GM21717 (cell line): Measurements from ENCODE around the gene PARD6B.
"Not testable (repeated sequence)": the region's sequence is repeated elsewhere in the genome, so short reads cannot be mapped to it uniquely, and the experiment has no call there.

Experiments used
- ATAC-seq: cut with Tn5 transposase; IDR thresholded peaks from one replicate; pipeline ENCODE4 v1.9.1; 2021; ENCODE audit warnings: mild to moderate bottlenecking, moderate library complexity; ENCODE audit not compliant: unreplicated experiment

The PARD6B gene

DNA sequence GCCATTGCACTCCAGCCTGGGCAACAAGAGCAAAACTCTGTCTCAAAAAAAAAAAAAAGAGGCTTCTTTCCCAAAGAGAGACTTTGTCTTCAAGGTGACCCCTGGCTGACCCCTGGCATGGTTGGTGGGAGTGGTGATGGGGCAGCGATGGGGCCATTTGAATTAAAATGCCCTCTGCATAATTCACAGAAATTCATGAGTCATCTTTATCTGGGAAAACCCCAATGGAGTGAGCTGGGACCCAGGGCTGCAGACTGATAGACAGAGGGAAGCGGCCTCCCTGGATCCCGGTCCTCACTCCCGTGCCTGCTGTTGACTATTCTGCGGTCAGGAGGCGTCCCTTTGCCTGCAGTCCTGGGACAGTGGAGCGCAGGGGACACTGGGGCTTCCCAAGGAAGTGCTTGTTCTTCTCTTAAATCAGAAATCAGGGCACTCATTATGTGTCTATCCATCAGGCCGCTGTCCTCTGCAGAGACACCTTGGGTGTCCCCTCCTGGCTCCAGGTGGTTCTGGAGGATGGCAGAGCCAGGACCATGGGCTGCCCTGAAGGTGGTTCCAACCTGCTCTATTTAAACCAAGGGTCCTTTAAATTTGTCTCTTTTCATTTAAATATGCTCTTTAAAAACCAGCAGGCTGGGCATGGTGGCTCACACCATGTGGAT, 40.2 kb downstream of the PARD6B start:
- ATAC-seq, result not testable (repeated sequence)

DNA sequence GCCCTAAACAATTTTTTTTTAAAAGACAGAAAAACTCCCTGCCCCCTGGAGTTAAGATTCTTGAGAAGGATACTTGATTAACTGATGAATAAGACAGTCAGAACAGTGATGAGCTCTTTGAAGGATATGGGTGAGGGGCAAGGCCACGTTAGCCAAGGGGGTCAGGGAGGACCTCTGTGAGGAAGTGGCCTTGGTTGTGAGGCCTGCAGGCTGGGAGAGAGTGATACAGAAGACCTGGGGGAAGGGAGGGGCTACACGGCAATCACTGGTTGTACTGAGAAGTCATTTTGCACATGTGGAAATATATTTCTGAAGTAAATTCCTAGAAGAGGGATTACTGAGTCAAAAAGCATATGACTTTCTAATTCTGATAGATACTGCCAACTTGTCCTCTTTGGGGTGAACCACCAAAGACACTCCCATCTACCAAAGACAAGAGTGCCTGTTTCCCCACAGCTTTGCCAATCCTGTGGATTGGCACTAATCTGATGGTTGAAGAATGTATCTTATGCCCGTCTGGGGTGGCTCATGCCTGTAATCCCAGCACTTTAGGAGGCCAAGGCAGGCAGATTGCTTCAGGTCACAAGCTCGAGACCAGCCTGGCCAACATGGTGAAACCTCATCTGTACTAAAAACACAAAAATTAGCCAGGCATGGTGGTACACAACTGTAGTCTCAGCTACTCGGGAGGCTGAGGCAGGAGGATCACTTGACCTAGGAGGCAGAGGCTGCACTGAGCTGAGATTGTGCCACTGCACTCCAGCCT, 41.2 kb downstream of the PARD6B start:
- ATAC-seq, result no peak

DNA sequence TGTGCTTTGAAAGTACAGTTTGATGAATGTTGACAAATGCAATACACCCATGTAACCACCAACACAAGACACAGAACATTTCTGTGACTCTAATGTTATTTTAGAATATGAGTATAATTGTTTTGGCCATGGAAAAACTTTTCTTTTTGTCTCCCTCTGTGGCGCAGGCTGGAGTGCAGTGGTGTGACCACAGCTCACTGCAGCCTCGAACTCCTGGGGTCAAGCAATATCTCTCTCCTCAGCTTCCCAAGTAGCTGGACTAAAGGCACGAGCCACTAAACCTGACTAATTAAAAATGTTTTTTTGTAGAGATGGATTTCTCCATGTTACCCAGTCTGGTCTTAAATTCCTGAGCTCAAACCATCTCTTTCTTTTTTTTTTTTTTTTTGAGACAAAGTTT, 43.1 kb downstream of the PARD6B start:
- no peak for ATAC-seq

DNA sequence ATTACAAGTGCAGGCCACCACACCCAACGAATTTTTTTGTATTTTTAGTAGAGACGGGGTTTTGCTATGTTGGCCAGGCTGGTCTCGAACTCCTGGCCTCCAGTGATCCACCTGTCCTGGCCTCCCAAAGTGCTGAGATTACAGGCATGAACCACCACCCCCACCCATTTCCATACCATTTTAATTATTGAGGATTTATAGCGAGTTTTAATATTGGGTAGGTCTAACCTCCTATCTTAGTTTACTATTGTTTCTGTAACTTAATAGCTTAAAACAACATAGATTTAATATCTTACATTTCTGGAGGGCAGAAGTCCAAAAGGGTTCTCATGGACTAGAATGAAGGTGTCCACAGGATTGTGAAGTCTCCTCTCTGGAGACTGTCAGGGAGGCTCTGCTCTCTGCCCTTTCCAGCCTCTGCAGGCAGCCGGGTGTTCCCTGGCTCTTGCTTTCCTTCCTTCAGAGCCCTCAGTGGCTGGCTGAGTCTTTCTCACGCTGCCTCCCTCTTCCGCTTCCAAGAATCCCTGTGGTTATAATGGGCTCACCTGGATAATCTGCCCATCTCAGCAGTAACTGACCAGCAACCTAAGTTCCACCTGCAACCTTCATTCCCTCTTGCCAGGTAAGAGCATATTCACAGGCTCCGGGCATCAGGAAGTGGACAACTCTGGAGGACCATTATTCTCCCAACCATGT, 44.9 kb downstream of the PARD6B start:
- no peak for ATAC-seq

DNA sequence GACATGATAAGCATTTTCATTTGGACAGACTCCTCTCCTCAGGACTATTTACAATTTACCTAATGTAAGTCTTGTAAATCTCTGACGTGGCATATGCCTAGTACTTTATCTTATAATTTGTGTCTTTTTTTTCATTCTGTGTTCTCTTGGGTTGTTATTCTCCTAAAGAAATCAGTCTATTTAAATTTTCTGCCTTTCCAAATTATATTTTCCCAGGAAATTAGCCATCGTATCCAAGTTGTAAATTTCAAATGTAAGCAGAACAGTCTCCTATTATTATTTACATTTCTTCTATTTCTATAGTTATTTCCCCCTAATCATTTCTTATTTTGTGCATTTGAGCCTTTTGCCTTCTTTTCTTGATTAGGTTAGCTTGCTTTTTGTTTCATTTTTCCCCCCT, 46.0 kb downstream of the PARD6B start:
- ATAC-seq, result no peak

DNA sequence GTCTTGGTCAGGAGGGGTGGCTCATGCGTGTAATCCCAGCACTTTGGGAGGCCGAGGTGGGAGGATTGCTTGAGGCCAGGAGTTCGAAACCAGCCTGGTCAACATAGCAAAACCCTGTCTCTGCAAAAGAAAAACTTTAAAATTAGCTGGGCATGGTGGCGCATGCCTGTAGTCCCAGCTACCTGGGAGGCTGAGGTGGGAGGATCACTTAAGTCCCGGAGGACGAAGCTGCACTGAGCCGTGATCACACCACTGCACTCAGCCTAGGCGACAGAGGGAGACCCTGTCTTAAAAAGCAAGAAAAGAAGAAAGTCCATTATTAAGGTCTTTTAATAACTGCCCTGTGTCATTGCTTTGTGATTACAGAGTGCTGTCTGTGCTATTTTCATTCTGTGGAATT, 47.6 kb downstream of the PARD6B start:
- not testable (repeated sequence) for ATAC-seq

DNA sequence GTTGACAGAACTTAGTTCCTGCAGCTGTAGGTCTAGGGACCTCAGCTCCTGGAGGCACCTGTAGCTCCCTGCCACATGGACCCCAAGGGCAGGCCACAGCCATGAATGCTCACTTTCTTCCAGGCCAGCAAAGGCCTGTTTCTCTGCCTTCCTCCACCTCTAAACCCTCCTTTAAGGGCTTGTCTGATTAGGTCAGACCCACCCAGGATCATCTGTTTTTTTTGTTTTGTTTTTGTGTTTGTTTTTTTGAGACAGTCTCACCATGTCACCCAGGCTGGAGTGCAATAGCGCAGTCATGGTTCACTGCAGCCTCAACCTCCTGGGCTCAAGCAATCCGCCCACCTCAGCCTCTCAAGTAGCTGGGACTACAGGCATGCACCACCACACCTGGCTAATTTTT, 52.0 kb downstream of the PARD6B start:
- no peak for ATAC-seq

DNA sequence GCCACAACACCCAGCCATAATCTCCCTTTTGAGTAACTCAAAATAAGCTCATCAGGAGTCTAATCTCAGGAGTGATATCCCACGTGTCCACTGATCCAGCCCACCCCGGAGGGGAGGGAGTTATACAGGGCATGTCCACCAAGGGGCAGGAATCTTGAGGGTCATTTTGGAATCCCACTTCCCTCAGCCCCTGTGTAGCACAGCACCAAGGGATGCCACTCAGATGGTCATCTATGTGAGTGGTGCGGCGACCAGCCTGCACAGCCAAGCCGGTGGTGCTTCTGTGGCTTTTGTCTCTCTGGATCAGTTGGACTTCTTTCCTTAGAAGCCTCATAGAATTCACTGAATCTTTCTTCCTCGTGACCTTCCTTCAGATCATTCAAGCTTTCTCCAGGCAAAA, 52.5 kb downstream of the PARD6B start:
- no peak for ATAC-seq

DNA sequence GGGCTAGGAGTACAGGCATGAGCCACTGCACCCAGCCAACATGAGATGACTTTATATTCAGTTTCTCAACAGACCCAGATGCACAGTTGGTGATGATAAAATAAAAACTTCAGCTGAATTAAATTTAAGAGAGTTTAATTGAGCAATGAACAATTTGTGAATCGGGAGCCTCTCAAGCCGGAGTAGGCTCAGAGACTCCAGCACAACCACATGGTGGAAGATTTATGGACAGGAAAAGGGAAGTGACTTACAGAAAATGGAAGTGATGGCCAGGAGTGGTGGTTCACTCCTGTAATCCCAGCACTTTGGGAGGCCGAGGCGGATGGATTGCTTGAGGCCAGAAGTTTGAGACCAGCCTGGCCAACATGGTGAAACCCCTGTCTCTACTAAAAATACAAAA, 53.1 kb downstream of the PARD6B start:
- no peak for ATAC-seq

DNA sequence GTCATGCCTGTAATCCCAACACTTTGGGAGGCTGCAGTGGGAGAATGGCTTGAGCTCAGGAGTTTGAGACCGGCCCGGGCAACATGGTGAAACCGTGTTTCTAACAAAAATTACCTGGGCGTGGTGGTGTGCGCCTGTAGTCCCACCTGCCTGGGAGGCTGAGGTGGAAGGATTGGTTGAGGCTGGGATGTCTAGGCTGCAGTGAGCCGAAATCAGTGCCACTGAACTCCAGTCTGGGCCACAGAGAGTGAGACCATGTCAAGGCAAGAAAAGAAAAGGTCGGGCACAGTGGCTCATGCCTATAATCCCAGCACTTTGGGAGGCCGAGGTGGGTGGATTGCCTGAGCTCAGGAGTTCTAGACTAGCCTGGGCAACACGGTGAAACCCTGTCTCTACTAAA, 55.3 kb downstream of the PARD6B start:
- no peak for ATAC-seq

DNA sequence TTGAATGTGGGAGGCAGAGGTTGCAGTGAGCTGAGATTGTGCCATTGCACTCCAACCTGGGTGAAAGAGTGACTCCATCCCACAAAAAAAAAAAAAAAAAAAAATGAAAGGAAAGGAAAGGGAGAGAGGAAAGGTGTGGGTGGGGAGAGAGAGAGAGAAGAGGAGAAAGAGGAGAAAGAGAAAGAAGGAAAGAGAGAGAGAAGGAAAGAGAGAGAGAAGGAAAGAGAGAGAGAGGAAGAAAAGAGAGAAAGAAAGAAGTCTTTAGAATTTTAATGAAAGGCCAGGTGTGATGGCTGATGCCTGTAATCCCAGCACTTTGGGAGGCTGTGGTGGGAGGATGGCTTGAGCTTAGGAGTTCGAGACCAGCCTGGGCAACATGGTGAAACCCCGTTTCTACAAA, 55.8 kb downstream of the PARD6B start:
- ATAC-seq, result no peak

DNA sequence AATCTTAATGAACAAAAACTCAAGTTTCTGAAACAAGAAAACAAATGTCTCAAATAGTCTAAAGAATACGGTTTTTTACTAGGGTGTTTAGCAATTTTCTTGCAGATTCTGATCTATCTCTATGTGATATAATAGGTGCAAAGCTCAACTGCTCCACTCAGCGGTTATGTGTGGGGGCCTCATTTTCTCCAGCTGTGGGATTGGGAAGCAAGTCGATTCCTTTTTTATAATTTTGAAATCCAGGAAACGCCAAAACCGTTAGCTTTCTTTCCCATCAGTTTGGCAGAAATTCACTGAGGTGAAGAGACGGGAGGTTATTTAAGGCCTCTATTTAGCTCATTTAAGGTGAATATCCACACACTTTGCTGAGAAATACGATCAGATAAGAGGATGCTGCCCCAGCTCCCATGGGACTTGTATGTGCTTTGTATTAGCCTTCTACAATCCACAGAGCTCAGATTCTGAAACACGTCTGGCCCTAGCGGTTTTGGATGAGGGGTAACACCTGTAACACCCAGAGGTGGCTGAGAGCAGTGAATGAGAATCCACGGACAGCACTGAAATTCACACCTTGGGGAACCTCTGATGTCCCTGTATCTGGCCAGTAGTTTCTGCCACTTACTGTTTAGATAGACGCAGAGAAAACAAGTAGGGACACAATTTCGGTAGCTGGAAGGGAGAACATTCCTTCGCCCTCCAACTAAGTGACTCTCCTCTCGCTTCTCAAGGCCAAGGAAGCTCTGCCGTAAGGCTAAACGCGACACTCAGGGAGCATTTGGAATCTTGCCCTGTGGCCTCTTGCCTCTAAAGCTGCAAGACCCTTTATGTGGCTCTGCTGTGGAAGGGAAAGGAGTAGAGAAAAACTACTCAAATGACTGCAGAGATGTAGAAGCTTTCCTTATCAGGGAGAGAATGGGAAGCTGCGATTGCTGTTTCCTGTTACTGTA, 56.9 kb downstream of the PARD6B start:
- ATAC-seq, result no peak

DNA sequence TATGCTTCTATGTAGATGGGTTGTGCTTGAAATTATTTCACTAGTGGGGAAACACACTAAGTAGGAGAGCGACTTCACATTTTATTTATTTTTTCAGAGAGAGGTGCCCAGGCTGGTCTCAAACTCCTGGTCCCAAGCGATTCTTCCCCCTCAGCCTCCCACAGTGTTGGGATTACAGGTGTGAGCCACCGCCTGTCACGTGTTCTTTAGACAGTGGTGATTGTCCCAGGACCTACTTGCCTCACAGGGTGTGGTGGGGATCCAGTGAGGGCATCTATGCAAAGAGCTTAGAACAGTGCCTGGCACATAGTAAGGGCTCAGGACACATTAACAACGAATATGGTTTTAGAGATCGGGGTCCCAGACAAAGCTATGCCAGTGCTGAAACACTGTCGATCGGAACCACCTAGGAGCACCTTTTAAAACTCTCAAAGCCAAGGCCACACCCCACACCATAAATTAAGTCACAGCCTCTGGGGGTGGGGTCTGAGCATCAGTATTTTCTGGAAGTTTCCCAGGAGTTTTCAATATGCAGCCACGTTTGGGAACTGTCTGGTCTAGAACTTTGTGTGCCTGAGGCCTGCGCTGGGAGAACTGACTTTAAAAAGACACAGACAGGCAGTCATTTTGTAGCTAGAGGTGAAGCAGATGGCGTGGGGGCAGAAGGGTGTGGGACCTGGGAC, 58.7 kb downstream of the PARD6B start:
- no peak for ATAC-seq

DNA sequence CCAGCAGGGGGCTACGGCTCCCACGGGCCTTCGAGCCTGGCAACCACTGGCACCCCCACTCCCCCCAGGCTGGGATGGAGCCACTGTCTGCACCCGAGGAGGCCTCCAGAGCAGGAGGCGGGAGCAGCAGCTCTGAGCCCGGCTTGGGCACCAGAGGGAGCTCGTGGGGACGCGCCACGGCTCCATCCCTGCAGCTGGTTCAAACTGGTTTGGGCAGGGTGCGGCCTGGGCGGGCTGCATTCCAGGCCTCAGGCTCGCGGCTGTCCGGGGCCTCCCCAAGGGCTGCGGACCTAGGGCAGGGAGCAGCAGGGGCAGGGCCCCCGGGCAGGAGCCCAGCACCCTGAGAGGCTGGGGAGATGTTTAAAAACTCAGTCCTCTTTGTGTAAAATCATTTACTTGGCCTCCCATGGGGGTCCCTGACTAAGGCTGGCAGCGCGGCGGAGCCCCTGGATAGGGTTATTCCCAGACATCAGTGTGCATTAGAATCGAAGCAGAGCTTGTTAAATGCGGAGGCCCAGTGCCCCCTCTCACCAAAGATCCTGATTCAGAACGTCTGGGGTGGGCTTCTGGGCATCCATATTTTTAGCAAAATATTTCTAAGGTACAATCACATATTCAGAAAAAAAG, 59.4 kb downstream of the PARD6B start:
- ATAC-seq, result peak; percentile 58

DNA sequence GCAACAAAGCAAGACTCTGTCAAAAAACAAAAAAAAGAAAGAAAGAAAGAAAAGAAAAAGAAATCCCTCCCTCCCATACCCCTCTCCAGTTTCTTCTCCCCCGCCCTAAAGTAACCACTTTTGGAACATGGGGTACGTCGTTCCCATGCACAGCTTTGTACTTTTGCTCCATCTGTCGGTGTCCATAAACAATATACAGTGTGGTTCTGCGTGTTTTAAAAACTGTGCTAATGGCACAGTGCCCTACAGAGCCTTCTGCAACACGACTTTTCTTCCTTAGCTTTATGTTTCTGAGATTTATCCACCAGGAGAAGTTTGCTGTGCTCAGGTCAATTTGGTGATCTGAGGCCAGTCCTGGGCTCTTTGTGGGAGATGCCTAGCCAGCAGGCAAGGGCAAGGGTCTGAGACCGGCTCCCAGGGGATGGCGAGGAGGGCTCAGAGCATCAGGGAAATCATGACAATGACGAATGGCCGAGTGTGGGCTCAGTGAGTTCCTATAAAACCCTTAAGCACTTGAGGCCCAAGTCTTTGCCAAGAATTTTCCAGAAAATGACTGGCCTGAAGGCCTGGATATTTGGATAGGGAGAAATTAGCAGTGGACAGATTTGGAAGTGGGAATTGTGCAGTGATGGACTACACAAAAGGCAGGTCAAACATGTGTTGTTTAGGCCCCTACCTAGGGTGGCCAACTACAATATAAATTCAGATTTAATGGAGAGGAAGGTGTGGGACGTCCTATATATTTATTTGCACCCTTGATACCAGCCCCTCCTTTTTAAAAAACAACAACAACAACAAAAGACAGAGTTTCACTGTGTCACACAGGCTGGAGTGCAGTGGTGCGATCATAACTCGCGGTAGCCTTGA, 61.6 kb downstream of the PARD6B start:
- no peak for ATAC-seq

DNA sequence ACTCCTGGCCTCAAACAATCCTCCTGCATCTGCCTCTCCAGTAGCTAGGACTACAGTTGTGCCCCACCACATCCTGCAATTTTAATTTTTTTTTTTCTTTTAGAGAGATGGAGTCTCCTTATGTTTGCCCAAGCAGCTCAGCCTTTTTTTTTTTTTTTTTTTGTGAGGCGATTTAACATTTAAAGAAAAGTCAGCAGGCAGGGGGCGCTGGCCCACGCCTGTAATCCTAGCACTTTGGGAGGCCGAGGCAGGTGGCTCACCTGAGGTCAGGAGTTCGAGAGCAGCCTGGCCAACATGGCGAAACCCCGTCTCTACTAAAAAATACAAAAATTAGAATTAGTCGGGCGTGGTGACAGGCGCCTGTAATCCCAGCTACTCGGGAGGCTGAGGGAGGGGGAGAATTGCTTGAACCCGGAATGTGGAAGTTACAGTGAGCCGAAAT, 62.2 kb downstream of the PARD6B start:
- ATAC-seq, result not testable (repeated sequence)

DNA sequence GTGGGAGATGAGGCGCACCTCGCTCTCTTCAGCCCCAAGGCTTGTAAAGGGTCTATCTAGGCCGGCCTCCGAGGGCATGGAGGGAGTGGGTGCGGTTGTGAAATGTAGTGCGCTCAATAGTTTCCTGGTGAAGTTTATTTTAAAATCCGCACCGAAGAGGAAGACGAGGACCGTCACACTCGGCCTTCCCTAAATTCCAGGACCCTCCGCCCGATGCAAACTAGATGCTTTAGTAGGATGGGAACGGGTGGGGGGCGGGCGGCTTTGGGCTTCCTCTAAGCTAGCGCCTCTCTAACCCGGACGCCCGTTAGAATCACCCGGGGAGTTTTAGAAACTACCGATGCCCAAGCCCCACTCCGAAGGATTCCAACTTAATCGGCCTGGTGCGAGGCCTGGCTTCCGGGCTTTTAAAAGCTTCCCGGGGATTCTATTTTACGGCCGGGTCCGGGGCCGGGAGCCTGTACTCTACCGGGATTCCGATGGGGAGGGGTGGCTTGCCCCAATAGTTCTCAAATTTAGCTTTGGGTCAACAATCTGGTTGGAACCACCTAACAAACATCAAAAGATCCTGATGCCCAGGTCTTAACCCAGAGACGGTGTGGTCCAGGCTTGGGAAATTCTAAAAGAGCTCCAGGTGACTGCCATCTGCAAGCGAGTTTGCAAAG, 62.9 kb downstream of the PARD6B start:
- ATAC-seq, result peak; percentile 5
